Measurements from ENCODE around the gene NAT14. TPM values are rescaled to one million over a fixed set of nuclear protein-coding genes. Genes with fewer than 3 reads are reported as not detected.

NAT14 gene
- total RNA-seq, 2 donors from 2014 or later, result 6.1 to 14.0 TPM

DNA sequence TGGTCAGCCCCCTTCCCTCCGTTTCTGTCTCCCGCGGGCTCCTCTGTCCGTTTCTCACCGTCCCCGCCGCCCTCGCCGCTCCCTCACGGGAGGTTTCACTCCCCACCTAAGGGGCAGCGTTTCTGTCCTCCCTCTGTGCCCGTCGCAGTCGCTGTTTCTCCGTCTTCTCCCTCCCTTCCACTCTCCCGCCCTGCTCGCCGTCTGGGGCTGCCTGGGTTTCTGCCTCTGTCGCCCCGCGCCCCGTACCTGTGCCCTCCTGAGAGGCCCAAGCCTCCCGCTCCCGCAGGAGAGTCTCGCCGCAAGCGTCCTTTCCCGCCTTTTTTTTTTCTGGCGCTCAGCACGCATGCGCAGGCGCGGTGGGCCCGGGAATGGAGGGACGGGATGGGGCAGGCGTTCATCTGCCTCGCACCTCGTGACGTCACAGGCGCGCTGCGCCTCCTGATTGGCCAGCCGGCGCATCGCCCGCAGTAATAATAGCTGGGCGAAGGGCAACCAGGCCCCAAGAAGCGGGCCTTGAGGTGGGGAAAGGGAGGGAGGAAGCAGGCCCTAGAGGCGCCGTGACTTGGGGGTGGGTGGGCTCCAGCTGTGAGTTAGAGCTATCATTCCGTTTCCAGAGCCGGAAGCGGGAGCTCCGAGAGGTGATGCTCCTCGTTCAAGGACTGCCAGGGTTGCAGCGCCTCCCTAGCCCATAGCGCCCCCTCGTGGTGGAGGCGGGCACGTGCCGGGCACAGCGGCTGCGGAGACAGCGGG lies 18.7 kb downstream of the NAT14 start:
- Mint-ChIP-seq H3K27me3 (peaks cover 0 to 7% of the 10 kb centered on the region in 2 donors), H3K9me3 (no peaks in the 10 kb centered on the region), H3K4me3 (peak overlapping the region; percentile 82), H3K36me3 (peaks cover 4% of the 10 kb centered on the region), H3K4me1 (ENCODE audit: low read depth in 2 of 2) (peaks cover 21 to 29% of the 10 kb centered on the region in 2 donors), H3K27ac (peak overlapping the region; percentile 40 to 74)
- DNase-seq (ENCODE audit: low spot score) (peak; percentile 93), ATAC-seq (peak; percentile 95 to 97)

DNA sequence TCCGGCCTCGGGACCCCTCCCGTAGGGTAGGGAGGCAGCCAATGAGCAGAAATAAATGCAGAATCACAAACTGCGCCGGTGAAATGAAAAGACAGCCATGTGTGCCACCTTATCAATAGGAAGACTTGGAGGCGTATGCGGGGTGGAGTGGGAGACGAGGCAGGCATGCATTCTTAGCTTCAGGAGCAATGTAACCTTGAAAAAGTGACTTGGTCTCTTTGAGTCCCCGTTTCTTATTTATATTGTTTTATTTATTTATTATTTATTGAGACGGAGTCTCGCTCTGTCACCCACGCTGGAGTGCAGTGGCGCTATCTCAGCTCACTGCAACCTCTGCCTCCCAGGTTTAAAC lies 19.2 kb downstream of the NAT14 start:
- no peak for ATAC-seq
- peak overlapping the region; percentile 40 to 74 for H3K27ac Mint-ChIP-seq

DNA sequence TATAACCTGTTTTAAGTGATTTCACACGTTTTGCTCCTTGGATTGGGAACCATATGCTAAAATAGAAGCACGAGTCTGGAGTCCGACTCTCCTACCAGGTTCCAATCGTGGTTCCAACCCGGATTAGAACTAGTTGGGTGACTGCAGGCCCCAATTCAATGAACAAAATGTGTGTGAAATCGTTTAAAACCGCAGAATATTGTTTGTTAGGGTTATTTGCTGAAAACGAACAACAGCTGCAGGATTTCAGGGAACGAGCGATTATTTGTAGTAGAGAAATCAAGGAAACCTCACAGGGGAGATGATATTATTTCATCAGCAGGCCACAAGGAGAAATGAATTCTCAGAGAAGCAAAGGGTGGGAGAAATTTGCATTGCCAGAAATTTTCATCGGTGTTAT lies 20.0 kb downstream of the NAT14 start:
- Mint-ChIP-seq H3K4me1 (ENCODE audit: low read depth in 2 of 2) (peaks cover 21 to 29% of the 10 kb centered on the region in 2 donors), H3K4me3 (no peak overlapping the region), H3K36me3 (peaks cover 4% of the 10 kb centered on the region), H3K27me3 (peaks cover 0 to 9% of the 10 kb centered on the region in 2 donors), H3K9me3 (no peaks in the 10 kb centered on the region), H3K27ac (no peak overlapping the region)
- DNase-seq (ENCODE audit: low spot score) (no peak), ATAC-seq (no peak)

More for the DNA sequence above, 19.2 kb downstream of the NAT14 start:
- H3K4me1 Mint-ChIP-seq (ENCODE audit: low read depth in 2 of 2), result peaks cover 21 to 29% of the 10 kb centered on the region in 2 donors
- peaks cover 0 to 8% of the 10 kb centered on the region in 2 donors for H3K27me3 Mint-ChIP-seq
- no peaks in the 10 kb centered on the region for H3K9me3 Mint-ChIP-seq
- H3K36me3 Mint-ChIP-seq, result peaks cover 4% of the 10 kb centered on the region
- H3K4me3 Mint-ChIP-seq, result peak overlapping the region; percentile 82
- no peak for DNase-seq (ENCODE audit: low spot score)

DNA sequence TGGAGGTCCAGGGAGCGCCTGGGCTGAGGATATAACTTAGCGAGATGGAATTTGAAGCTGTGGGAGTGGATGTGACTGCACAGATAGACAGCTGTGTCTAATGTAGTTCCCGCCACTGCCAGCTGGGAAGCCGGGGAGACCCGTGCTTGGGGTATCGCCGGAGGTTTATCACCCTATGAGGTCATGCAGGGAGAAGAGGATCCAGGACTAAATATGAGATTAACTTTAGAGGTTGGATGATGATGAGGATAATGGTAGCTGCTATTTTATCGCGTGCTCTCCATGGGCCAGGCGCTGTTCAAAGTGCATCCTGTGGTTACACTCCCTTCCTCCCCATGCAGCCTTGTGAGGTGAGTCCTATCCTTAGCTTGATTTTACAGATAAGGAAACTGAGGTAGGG lies 23.1 kb downstream of the NAT14 start:
- ATAC-seq (no peak), DNase-seq (ENCODE audit: low spot score) (no peak)
- H3K4me1 Mint-ChIP-seq (ENCODE audit: low read depth in 2 of 2), result peaks cover 10 to 12% of the 10 kb centered on the region in 2 donors
- H3K36me3 Mint-ChIP-seq, result peaks cover 3% of the 10 kb centered on the region
- H3K9me3 Mint-ChIP-seq, result no peaks in the 10 kb centered on the region
- peaks cover 13 to 16% of the 10 kb centered on the region in 2 donors for H3K27me3 Mint-ChIP-seq
- H3K4me3 Mint-ChIP-seq, result no peak overlapping the region
- no peak overlapping the region for H3K27ac Mint-ChIP-seq

DNA sequence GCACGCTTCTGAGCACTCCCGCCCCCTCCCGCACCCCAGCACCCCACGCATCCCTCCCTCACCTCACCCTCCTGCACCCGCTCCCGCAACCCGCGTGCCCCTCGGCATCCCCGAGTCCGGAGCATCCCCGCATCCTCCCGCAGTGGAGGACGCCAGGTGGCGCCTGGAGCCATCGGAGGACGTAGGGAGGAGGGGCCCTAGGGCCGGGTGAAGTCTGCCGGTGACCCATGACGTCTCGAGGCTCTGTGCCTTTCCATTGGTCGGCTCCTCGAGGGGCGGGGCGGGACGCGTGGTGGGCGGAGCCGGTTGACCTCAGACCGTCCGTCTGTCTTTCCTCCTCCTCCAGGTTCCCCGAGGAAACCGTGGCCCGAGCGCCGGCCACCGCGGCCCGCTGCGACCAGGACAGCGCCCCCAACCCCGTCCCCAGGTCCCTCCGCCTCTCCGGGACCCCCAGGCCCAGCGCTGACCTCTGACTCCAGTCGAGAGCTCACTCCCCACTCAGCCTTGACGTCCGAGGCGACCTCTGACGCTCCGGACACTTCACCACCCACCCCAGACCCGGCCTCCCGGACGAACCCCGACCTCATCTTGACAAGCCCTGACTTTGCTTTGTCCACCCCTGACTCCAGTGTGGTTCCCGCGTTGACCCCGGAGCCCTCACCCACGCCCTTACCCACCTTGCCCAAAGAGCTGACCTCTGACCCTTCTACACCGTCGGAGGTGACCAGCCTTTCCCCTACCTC lies 32.1 kb downstream of the NAT14 start:
- peak overlapping the region; percentile 53 for H3K4me3 Mint-ChIP-seq
- H3K9me3 Mint-ChIP-seq, result no peaks in the 10 kb centered on the region

DNA sequence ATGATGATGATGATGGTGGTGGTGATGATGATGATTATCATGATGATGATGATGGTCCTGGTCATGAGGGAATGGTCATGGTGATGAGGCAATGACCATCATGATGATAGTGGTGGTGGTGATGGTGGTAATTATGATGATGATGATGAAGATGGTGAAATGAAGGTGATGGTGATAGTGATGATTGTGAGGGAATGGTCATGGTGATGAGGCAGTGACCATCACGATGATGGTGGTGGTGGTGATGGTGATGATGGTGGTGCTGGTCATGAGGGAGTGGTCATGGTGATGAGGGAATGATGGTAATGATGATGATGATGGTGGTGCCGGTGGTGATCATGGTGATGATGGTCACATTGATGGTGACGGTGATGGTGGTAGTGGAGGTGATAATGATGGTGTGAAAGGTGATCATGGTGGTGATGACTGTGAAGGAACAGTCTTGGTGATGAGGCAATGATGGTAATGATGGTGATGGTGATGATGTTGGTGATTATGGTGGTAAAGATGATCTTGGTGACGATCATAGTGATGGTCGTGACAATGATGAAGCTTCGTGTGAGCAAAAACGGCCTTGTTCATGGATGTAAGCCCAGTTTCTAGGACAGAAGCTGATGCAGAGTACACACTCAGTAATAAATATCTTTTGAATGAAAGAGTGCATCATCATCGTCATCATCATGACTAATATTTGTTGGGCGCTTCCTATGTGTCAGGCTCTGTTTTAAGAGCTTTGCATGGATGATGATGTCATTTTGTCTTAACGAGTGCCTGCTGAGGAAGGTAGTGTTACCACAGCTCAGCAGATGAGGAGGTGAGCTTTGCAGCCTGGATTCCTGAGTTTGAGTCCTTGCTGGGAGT lies 34.7 kb downstream of the NAT14 start:
- no peak overlapping the region for H3K27ac Mint-ChIP-seq
- no peak for DNase-seq (ENCODE audit: low spot score)
- no peaks in the 10 kb centered on the region for H3K36me3 Mint-ChIP-seq
- no peak overlapping the region for H3K4me3 Mint-ChIP-seq
- no peaks in the 10 kb centered on the region for H3K27me3 Mint-ChIP-seq
- H3K9me3 Mint-ChIP-seq, result no peaks in the 10 kb centered on the region
- no peak for ATAC-seq
- no peaks in the 10 kb centered on the region for H3K4me1 Mint-ChIP-seq (ENCODE audit: low read depth in 2 of 2)

More for the DNA sequence above, 32.1 kb downstream of the NAT14 start:
- peaks cover 4 to 8% of the 10 kb centered on the region in 2 donors for H3K27me3 Mint-ChIP-seq
- peak overlapping the region in 1 of 2 donors; percentile 44 for H3K27ac Mint-ChIP-seq
- H3K4me1 Mint-ChIP-seq (ENCODE audit: low read depth in 2 of 2), result no peaks in the 10 kb centered on the region
- ATAC-seq, result peak; percentile 100
- H3K36me3 Mint-ChIP-seq, result no peaks in the 10 kb centered on the region
- DNase-seq (ENCODE audit: low spot score), result peak; percentile 94

DNA sequence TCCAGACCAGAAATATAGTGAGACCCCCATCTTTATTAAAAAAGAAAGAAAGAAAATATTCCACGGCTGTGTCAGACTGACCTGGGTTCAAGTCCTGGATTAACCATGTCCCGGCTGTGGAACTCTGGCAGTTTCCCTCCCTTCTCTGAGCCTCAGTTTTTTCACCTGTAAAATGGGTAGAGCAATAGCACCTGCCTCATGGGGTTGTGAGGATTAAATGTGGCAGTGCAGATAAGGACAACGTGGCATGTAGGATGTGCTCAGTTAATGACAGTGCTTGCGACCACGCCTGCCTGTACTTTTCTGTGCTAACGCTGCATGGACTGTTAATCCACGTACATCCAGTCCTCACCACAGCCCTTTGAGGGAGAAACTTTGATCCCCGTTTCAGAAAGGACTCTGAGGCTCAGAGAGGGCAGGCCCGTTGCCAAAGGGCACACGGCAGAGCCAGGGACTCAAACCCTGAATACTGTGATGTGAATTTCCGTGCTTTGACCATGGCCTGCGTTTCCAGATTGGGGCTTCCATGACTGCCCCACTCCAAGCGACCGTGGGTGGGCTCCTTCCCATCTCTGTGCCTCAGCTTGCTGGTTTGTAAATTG lies 35.8 kb downstream of the NAT14 start:
- DNase-seq (ENCODE audit: low spot score), result no peak
- no peak for ATAC-seq
- Mint-ChIP-seq H3K9me3 (no peaks in the 10 kb centered on the region), H3K27ac (no peak overlapping the region), H3K4me3 (no peak overlapping the region), H3K36me3 (no peaks in the 10 kb centered on the region), H3K27me3 (peaks cover 0 to 3% of the 10 kb centered on the region in 2 donors), H3K4me1 (ENCODE audit: low read depth in 2 of 2) (no peaks in the 10 kb centered on the region)

DNA sequence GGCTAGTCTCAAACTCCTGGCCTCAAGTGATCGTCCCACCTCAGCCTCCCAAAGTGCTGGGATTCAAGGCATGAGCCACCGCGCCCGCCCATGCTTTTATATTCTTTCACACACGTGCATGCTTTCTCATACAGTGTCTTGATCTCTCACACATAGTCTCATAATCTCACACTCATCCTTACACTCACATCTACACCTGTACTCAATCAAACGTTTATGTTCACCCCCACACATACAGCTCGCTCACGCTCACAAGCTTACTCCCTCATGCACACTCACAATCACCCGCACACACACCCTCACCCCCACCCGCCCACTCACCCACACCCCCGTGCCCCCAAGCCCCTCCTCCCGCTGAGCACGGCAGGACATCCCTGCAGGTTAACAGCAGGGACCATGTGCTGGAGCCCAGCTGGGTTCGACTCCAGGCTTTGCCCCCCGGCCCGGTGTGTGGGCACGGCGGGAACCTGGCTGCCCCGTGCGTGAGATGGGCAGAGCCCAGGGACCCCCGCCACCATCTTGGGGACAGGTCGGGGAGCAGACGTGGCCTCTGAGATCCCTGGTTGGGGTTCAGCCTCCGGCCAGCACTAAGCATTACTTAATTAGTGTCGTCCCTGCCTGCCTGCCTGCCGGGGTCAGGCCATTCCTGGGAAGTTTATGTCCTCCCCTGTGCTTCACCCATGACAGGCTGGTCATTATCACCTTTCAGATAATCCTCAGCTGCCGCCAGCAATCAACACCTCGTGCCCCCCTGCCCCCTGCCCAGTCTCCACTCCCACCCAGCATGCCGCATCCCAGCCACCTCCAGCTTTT lies 40.5 kb downstream of the NAT14 start:
- Mint-ChIP-seq H3K4me3 (no peak overlapping the region), H3K36me3 (no peaks in the 10 kb centered on the region), H3K27ac (no peak overlapping the region), H3K9me3 (no peaks in the 10 kb centered on the region), H3K27me3 (peaks cover 0 to 3% of the 10 kb centered on the region in 2 donors), H3K4me1 (ENCODE audit: low read depth in 2 of 2) (no peaks in the 10 kb centered on the region)
- no peak for DNase-seq (ENCODE audit: low spot score)
- no peak for ATAC-seq

DNA sequence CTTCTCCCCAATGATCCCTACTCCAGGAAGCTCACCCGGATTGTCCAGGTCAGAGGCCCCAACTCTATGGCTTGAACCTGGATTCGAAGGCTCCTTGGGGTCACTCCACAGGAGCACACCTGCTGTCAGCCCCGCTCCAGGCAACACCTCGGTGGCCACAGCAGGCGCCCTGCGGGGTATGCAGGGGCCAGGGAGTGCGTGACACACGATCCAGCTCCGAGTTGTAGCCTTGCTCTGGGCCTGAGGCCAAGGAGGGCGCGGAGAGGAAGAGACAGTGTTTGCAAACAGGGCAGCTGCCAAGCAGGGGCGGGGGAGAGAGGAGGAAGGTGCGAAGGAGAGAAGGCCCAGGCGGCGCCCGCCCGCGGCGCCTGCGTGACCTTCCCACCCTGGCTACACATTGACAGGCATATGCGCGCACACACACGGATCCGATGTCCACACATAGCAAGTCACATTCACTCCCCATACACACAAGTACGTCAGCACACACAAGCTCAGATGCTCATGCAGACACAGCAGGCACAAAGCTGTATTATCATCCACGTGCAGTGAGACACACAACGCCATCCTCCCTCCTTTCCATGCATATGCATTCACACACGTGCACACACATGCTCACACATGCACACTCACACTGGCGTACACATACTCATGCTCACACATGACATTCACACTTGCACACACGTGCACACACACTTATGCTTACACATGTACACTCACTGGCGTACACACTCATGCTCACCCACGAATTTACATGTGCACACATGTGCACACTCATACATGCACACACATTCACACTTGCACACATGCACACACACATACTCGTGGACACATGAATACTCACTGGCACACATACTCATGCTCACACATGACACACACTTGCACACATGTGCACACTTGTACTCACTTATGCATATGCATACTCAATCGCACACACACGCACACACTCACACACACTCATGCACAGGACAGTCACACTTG lies 41.5 kb downstream of the NAT14 start:
- no peak overlapping the region for H3K4me3 Mint-ChIP-seq
- H3K4me1 Mint-ChIP-seq (ENCODE audit: low read depth in 2 of 2), result no peaks in the 10 kb centered on the region
- no peak overlapping the region for H3K27ac Mint-ChIP-seq
- DNase-seq (ENCODE audit: low spot score) (no peak), ATAC-seq (peak; percentile 45 to 48)
- H3K36me3 Mint-ChIP-seq, result no peaks in the 10 kb centered on the region
- no peaks in the 10 kb centered on the region for H3K9me3 Mint-ChIP-seq
- H3K27me3 Mint-ChIP-seq, result peaks cover 0 to 3% of the 10 kb centered on the region in 2 donors

DNA sequence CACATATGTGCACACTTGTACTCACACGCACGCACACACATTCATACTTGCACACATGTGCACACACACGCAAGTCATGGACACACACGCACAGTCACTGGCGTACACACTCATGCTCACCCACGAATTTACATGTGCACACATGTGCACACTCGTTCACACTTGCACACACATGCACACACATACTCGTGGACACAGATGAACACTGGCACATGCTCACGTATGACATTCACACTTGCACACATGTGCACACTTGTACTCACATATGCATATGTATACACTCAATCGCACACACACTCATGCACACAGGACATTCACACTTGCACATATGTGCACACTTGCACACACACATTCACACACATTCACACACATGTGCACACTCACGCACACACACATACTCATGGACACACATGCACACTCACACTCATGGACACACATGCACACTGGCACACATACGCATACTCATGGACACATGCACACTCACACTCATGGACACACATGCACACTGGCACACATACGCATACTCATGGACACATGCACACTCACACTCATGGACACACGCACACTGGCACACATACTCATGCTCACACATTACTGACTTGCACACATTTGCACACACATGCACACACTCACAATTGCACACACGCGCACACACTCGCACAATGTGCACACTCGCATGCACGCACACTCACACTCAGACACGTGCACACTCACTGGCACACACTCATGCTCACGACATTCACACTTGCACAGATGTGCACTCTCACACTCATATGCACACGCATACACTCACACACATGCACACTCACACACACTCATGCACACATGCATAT lies 42.4 kb downstream of the NAT14 start:
- H3K36me3 Mint-ChIP-seq, result no peaks in the 10 kb centered on the region
- DNase-seq (ENCODE audit: low spot score), result no peak
- no peaks in the 10 kb centered on the region for H3K9me3 Mint-ChIP-seq
- no peak overlapping the region for H3K4me3 Mint-ChIP-seq
- H3K27me3 Mint-ChIP-seq, result peaks cover 0 to 3% of the 10 kb centered on the region in 2 donors
- no peak overlapping the region for H3K27ac Mint-ChIP-seq
- no peak for ATAC-seq
- no peaks in the 10 kb centered on the region for H3K4me1 Mint-ChIP-seq (ENCODE audit: low read depth in 2 of 2)

DNA sequence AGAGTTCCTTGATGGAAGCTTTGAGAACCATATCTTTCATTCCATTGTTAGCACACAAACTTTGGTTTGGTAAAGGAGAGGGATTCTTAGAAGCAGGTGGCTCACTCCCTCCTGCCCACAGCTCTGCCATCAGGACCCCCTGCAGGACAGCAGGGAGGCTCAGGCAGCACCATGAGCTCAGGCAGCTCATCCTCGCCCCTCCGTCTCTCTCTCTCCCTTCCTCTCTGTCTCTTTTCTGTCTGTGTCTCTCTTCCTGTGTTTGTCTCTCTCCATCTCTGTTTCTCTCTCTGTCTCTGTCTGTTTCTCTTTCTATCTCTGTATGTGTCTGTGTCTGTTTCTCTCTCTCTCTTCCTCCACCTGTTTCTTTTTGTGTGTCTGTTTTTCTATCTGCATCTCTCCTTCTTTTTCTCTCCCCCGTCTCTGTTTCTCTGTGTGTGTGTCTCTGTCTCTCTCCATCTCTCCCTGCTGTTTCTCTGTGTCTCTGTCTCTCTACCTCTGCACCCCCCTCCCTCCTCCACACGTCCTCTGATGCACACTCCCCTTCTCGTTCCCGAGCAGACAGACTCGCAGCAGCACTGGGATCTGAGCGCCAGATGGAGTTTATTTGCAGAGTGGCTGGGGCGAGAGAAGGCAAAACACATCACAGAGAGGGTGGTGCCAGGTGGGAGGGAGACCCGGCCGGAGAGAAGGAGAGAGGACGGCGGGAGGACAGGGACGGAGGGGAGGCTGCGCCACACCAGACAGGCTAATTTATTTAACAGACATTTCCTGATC lies 43.2 kb downstream of the NAT14 start:
- Mint-ChIP-seq H3K27me3 (peaks cover 0 to 3% of the 10 kb centered on the region in 2 donors), H3K4me3 (no peak overlapping the region), H3K4me1 (ENCODE audit: low read depth in 2 of 2) (no peaks in the 10 kb centered on the region), H3K27ac (no peak overlapping the region), H3K36me3 (no peaks in the 10 kb centered on the region), H3K9me3 (no peaks in the 10 kb centered on the region)
- ATAC-seq (no peak), DNase-seq (ENCODE audit: low spot score) (no peak)
